HepG2 (cell line): ENCODE measurements around the gene CLDND2. TPM values are rescaled to one million over a fixed set of nuclear protein-coding genes. Genes with fewer than 3 reads are reported as not detected.

Experiments used
- ATAC-seq: fragments of 200-7000 bp; cut with Tn5 transposase; 3 replicates; pipeline ENCODE4 v1.9.1; 2020; ENCODE audit warnings: mild to moderate bottlenecking, moderate library complexity
- BruUV-seq: library from RNA; stranded (reverse); fragments of 400-500 nt; replicated peaks from 2 replicates; lab custom pipeline; 2021; lab: Mats Ljungman, UMichigan
- CTCF ChIA-PET: fragments of 300-600 bp; formaldehyde crosslinking; extraction: SDS; loops from one replicate; lab custom pipeline; 2021; ENCODE audit warnings: low total read pairs, inconsistent platforms, low intra/inter-chr PET ratio; lab: Yijun Ruan, JAX
- POLR2A ChIA-PET: fragments of 350-600 bp; sonication (Branson Sonifier 250); formaldehyde crosslinking; loops from one replicate; lab custom pipeline; 2020; ENCODE audit warnings: antibody characterized with exemption, inconsistent platforms; lab: Yijun Ruan, JAX
- DNase-seq: peaks from one replicate; pipeline ENCODE4 v3.0.0-alpha.2; 2015; ENCODE audit warnings: low spot score
- FAIRE-seq: peaks from 3 replicates; lab custom pipeline; 2011; peaks lifted over from hg19 to GRCh38; lab: Jason Lieb, UNC
- H2AFZ ChIP-seq: one replicate; pipeline ENCODE4 v1.6.1; 2011; ENCODE audit warnings: low read length, inconsistent platforms
- H3K27ac ChIP-seq: fragments of 300-600 bp; 3 replicates; pipeline ENCODE4 v1.8.0; 2011; ENCODE audit warnings: mixed run types, mild to moderate bottlenecking, mixed read lengths, low read length, inconsistent platforms; ENCODE audit not compliant: insufficient read depth; ENCODE audit errors: extremely low read length
- H3K27me3 ChIP-seq, 2 experiments: fragments of 200-600 bp in 1 of 2; 2 replicates in 1 of 2; 3 replicates in 1 of 2; pipeline versions ENCODE4 v1.6.0 to v1.8.0; 2011; ENCODE audit warnings: low read length in 2 of 2, mild to moderate bottlenecking in 2 of 2, moderate library complexity in 2 of 2, inconsistent platforms in 1 of 2; ENCODE audit not compliant: insufficient read depth in 2 of 2, control insufficient read depth in 1 of 2
- H3K36me3 ChIP-seq, 2 experiments: fragments of 200-600 bp in 1 of 2; replicated peaks in 1 of 2; 2 replicates in 1 of 2; 3 replicates in 1 of 2; pipeline versions ENCODE4 v1.5.1 to v1.8.0; 2011; ENCODE audit warnings: low read length in 2 of 2, inconsistent platforms in 1 of 2; ENCODE audit not compliant: insufficient read depth in 2 of 2, control insufficient read depth in 1 of 2
- H3K4me1 ChIP-seq: 2 replicates; pipeline ENCODE4 v1.5.1; 2012; ENCODE audit warnings: low read length, inconsistent platforms; ENCODE audit not compliant: insufficient read depth
- H3K4me2 ChIP-seq: 2 replicates; pipeline ENCODE4 v1.6.0; 2011; ENCODE audit warnings: low read depth, low read length, inconsistent platforms
- H3K4me3 ChIP-seq, 3 experiments: fragments of 200-600 bp in 1 of 3; sonication (generic), shearing (Covaris generic) in 1 of 3; replicated peaks in 1 of 3; 2 replicates each; pipeline ENCODE4 v1.5.1; 2011 to 2016; ENCODE audit warnings: low read length in 3 of 3, inconsistent platforms in 2 of 3, low read depth in 2 of 3, mild to moderate bottlenecking in 2 of 3, control low read depth in 1 of 3, mixed read lengths in 1 of 3; ENCODE audit not compliant: insufficient read depth in 1 of 3
- H3K79me2 ChIP-seq: one replicate; pipeline ENCODE4 v1.6.1; 2011; ENCODE audit warnings: low read length, inconsistent platforms; ENCODE audit not compliant: insufficient read depth
- H3K9ac ChIP-seq: 2 replicates; pipeline ENCODE4 v1.6.0; 2011; ENCODE audit warnings: mild to moderate bottlenecking, low read depth, low read length, inconsistent platforms; ENCODE audit not compliant: insufficient read depth
- H3K9me3 ChIP-seq: 2 replicates; pipeline ENCODE4 v1.5.1; 2012; ENCODE audit warnings: mild to moderate bottlenecking, low read length
- H4K20me1 ChIP-seq: 2 replicates; pipeline ENCODE4 v1.6.0; 2011; ENCODE audit warnings: inconsistent platforms, mild to moderate bottlenecking, low read length, moderate library complexity; ENCODE audit not compliant: insufficient read depth
- AGO1 ChIP-seq: fragments of 200-400 bp; formaldehyde crosslinking; IDR thresholded peaks from 2 replicates; pipeline ENCODE4 v1.6.1; 2017; ENCODE audit warnings: mild to moderate bottlenecking, low read depth, low read length, moderate library complexity; ENCODE audit not compliant: poor library complexity, severe bottlenecking
- BHLHE40 ChIP-seq: IDR thresholded peaks from 2 replicates; pipeline ENCODE4 v1.6.1; 2011; ENCODE audit warnings: low read length, improper control_type of control experiment
- ERF ChIP-seq: IDR thresholded peaks from 2 replicates; pipeline ENCODE4 v1.6.1; 2018; ENCODE audit warnings: missing biosample characterization, missing genetic modification reagents
- GATA4 ChIP-seq: sonication (generic); IDR thresholded peaks from 2 replicates; pipeline ENCODE4 v1.6.1; 2016; ENCODE audit warnings: antibody characterized with exemption, low read depth, borderline replicate concordance
- HNRNPH1 ChIP-seq: fragments of 200-400 bp; formaldehyde crosslinking; optimal IDR thresholded peaks from 2 replicates; pipeline ENCODE3; 2017; ENCODE audit warnings: mild to moderate bottlenecking, low read depth, low read length
- KDM4B ChIP-seq: sonication (generic); formaldehyde crosslinking; IDR thresholded peaks from 2 replicates; pipeline ENCODE4 v1.4.0; 2020; ENCODE audit warnings: missing genetic modification reagents
- MTA1 ChIP-seq: sonication (generic); formaldehyde crosslinking; IDR thresholded peaks from 2 replicates; pipeline ENCODE4 v1.4.0; 2020; ENCODE audit warnings: missing genetic modification reagents, mild to moderate bottlenecking, borderline replicate concordance
- NFKBIZ ChIP-seq: IDR thresholded peaks from 2 replicates; pipeline ENCODE4 v1.6.1; 2018; ENCODE audit warnings: missing genetic modification reagents, missing compliant biosample characterization
- NR2F6 ChIP-seq, 2 experiments: IDR thresholded peaks; 2 replicates each; pipeline ENCODE4 v1.6.1; 2016; ENCODE audit warnings: antibody characterized with exemption in 1 of 2, mild to moderate bottlenecking in 1 of 2
- RBFOX2 ChIP-seq: fragments of 200-400 bp; formaldehyde crosslinking; IDR thresholded peaks from 2 replicates; pipeline ENCODE4 v1.6.1; 2017; ENCODE audit warnings: low read depth, mild to moderate bottlenecking, low read length
- RBM22 ChIP-seq: fragments of 200-400 bp; formaldehyde crosslinking; optimal IDR thresholded peaks from 2 replicates; pipeline ENCODE3; 2017; ENCODE audit warnings: mild to moderate bottlenecking, low read length, moderate library complexity
- SOX13 ChIP-seq, 3 experiments: fragments of 450-650 bp in 1 of 3; sonication (generic) in 1 of 3; formaldehyde crosslinking in 1 of 3; IDR thresholded peaks in 2 of 3; conservative IDR thresholded peaks in 1 of 3; 2 replicates each; pipeline versions ENCODE4 v1.5.0 to v1.6.1; 2016 to 2020; ENCODE audit warnings: antibody characterized with exemption in 1 of 3, mild to moderate bottlenecking in 1 of 3, missing compliant biosample characterization in 1 of 3, missing genetic modification reagents in 1 of 3, moderate library complexity in 1 of 3
- TEAD3 ChIP-seq: optimal IDR thresholded peaks from 2 replicates; pipeline ENCODE3; 2016; ENCODE audit warnings: borderline replicate concordance
- ZFP36 ChIP-seq: fragments of 150-350 bp; IDR thresholded peaks from 2 replicates; pipeline ENCODE4 v1.6.1; 2018; ENCODE audit warnings: borderline replicate concordance, low read length, low read depth; ENCODE audit not compliant: partially characterized antibody
- ZNF598 ChIP-seq: sonication (generic); formaldehyde crosslinking; IDR thresholded peaks from 2 replicates; pipeline ENCODE4 v1.5.1; 2020; ENCODE audit warnings: mild to moderate bottlenecking, missing genetic modification reagents, borderline replicate concordance
- ZNF788 ChIP-seq: sonication (generic); formaldehyde crosslinking; IDR thresholded peaks from 2 replicates; pipeline ENCODE4 v1.5.0; 2020; ENCODE audit warnings: mild to moderate bottlenecking, missing genetic modification reagents, borderline replicate concordance
- WGBS: methylation state at CpG from one replicate; pipeline ENCODE4 v1.1.6; 2017; ENCODE audit warnings: low lambda C conversion rate; 5-methylcytosine and 5-hydroxymethylcytosine counted together
- in situ Hi-C: cut with HindIII; loops from 2 replicates; pipeline ENCODE4 v1.10.0; 2017; ENCODE audit warnings: low pct_unique_long_range_greater_than_20kb; ENCODE audit not compliant: extremely low pct_ligation_motif_present
- intact Hi-C: fragments of 100-400 bp; cut with micrococcal nuclease; formaldehyde crosslinking; loops from one replicate; pipeline ENCODE4 v1.10.0; 2022; ENCODE audit not compliant: unreplicated experiment
- polyA plus RNA-seq, 8 experiments: library from polyadenylated mRNA; depleted of rRNA in 3 of 8; stranded (reverse) in 7 of 8; unstranded in 1 of 8; fragments of >200 nt; fragmentation: Illumina TruSeq in 4 of 8; extraction: Trizol in 4 of 8; gene quantifications; 2 replicates each; pipeline versions ENCODE4 v1.2.1 to v1.2.3, GENCODE V29; 2011 to 2016; ENCODE audit warnings: low read depth in 4 of 8, missing spikeins in 1 of 8, mixed read lengths in 1 of 8; ENCODE audit not compliant: insufficient read depth in 1 of 8
- total RNA-seq, 5 experiments: library from RNA; depleted of rRNA; stranded (reverse); fragments of >200 nt; fragmentation: Illumina TruSeq; extraction: Trizol; gene quantifications; 2 replicates each; pipeline ENCODE4 v1.2.3, GENCODE V29; 2016; ENCODE audit warnings: low read depth in 1 of 5
- TF ChIP-seq, protein P1 (sequence below): sonication (generic); formaldehyde crosslinking; IDR thresholded peaks from 2 replicates; pipeline ENCODE4 v1.4.0; 2020; ENCODE audit warnings: missing genetic modification reagents, borderline replicate concordance

CLDND2 gene
- total and polyA plus RNA-seq, 2 of the 13 experiments (the other 11 are each of a cell fraction or from before 2014, with no cell fraction given) = 0.84 to 1.8 TPM

DNA sequence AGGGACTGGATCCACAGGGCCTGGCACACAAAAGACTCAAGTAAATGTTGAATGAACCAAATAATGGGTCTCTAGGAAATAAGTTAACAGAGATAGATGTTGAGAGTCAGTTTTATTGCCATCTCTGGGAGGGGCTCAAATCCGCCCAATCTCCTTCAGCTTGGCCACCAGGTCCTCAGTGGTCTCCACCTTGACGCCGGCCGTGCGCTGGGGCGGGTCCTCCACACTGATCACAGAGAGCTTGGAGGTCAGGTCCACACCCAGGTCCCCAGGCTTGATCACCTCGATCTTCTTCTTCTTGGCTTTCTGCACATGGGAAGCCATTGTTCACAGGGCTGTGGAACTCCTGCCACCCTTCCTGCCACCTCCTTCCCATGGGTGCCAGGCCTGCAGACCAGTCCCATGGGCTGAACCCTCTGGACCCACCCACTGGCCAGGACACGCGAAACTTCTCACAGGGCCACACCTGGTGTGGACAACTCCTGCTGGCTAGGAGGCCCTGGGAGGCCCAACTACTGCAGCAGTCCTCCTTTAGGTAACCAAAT lies 23.7 kb downstream of the CLDND2 start (continued):
- TF ChIP-seq MTA1 (CRISPR knock-in tag) = 0 out of 2 replicates have a peak, but pooled peaks have one; percentile 27

DNA sequence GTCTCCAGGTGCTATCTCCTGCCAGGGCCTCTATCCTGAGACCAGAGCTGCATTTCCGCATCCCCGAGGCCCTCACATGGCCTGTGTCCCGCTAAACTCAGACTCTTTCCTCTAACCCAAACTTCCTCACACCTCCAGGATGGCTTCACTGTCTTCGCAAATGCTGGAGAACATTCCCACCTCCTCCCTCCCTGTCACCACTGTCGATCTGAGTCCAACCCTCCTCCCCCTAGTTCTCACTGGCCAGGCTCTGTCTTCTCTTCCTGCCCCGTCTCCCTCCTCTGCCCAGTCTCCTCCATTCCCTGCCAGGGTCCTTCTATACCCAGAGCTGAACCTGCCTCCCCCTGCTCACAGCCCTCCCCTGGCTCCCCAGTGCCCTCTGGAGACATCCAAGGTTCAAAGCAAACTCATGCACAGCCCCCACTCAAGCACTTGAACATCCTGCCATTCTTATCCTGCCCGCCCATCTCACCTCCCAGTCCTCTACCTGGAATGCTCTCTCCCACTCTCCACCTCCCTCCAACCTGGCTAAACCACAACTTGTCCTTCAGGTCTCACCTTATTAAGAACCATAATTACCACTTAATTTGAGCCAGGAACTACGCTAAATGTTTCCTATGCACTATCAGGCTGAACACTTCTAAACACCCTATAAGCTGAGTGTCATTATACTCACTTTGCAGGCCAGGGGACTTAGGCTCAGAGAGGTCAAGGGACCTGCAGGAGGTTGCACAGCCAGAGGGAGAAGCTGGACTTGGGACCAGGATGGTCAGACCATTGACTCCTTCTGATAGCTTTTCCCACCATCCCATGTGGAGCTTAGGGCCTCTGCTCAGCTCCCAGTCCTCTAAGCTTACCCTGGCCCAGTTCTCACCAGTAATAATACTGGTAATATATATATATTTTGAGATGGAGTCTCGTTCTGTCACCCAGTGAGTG lies 25.9 kb downstream of the CLDND2 start:
- Histone ChIP-seq H3K27ac (peak overlapping the region; percentile 67), H3K4me3 (peak overlapping the region in 1 of 3 experiments; percentile 37; a peak in 1 of 6 replicates), H3K9me3 (no peaks in the 10 kb centered on the region), H3K4me1 (peaks cover 84% of the 10 kb centered on the region), H3K79me2 (peaks cover 6% of the 10 kb centered on the region), H4K20me1 (peaks cover 28% of the 10 kb centered on the region; the same call in 1 of the 2 replicates), H3K9ac (peak overlapping the region; percentile 73), H3K4me2 (peak overlapping the region; percentile 71), H3K36me3 (peaks cover 13 to 34% of the 10 kb centered on the region in 2 experiments), H3K27me3 (no peaks in the 10 kb centered on the region), H2AFZ (no peak overlapping the region)
- FAIRE-seq (peak; percentile 63), DNase-seq (no peak), ATAC-seq (peak; percentile 12)
- ChIA-PET POLR2A (interaction anchor here (1.3 to 6.9 kb wide), 10 partner anchors 8 to 52 kb away, joined by 3 to 211 read pairs (median 18); partner anchors contain the start of genes ETFB, LIM2 and NKG7), CTCF (no interaction called here)
- BruUV-seq = no TSS peak
- 46% methylated on average over 9 of the region's 9 CpGs for WGBS
- in situ Hi-C loops = loop anchor here (5.0 kb wide), 1 partner anchor 54 kb away; no protein-coding TSS in a partner anchor
- intact Hi-C loops = no loop called here
- TF ChIP-seq KDM4B (peak; percentile 15; the same call in 1 of the 2 replicates), ZNF598 (CRISPR knock-in tag) (no peak), ERF (CRISPR knock-in tag) (peak; percentile 9; the same call in 1 of the 2 replicates), RBFOX2 (peak; percentile 59), SOX13 (IDR thresholded peaks at IDR 0.05) (0 out of 2 replicates have a peak, but pooled peaks have one; percentile 10), SOX13 (CRISPR knock-in tag; conservative IDR thresholded peaks at IDR 0.05 in 1 of 2, IDR thresholded peaks at IDR 0.05 in 1 of 2) (no peak), TEAD3 (peak; percentile 39), RBM22 (peak; percentile 76), NFKBIZ (no peak), ZFP36 (peak; percentile 75), AGO1 (peak; percentile 41), HNRNPH1 (peak; percentile 97), NR2F6 (IDR thresholded peaks at IDR 0.05) (no peak), NR2F6 (CRISPR knock-in tag; IDR thresholded peaks at IDR 0.05) (0 out of 2 replicates have a peak, but pooled peaks have one; percentile 24), ZNF788 (CRISPR knock-in tag) (0 out of 2 replicates have a peak, but pooled peaks have one; percentile 40), BHLHE40 (no peak), GATA4 (no peak)
- TF ChIP-seq, protein P1, sequence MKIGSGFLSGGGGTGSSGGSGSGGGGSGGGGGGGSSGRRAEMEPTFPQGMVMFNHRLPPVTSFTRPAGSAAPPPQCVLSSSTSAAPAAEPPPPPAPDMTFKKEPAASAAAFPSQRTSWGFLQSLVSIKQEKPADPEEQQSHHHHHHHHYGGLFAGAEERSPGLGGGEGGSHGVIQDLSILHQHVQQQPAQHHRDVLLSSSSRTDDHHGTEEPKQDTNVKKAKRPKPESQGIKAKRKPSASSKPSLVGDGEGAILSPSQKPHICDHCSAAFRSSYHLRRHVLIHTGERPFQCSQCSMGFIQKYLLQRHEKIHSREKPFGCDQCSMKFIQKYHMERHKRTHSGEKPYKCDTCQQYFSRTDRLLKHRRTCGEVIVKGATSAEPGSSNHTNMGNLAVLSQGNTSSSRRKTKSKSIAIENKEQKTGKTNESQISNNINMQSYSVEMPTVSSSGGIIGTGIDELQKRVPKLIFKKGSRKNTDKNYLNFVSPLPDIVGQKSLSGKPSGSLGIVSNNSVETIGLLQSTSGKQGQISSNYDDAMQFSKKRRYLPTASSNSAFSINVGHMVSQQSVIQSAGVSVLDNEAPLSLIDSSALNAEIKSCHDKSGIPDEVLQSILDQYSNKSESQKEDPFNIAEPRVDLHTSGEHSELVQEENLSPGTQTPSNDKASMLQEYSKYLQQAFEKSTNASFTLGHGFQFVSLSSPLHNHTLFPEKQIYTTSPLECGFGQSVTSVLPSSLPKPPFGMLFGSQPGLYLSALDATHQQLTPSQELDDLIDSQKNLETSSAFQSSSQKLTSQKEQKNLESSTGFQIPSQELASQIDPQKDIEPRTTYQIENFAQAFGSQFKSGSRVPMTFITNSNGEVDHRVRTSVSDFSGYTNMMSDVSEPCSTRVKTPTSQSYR = peak; percentile 55; the same call in 1 of the 2 replicates
